ENCODE measurements around the gene PLTP.

The PLTP gene

GRCh38 chr20:45859916-45860315 is 52.0 kb downstream of the PLTP start:
- no peak overlapping the region for H3K27ac ChIP-seq
- TF ChIP-seq CTCF (conservative IDR thresholded peaks at IDR 0.05), result no peak

- peak overlapping the region; percentile 90 for H3K27ac ChIP-seq
- TF ChIP-seq CTCF (conservative IDR thresholded peaks at IDR 0.05), result no peak
Measured at GRCh38 chr20:45857882-45858216, 54.1 kb downstream of the PLTP start.

- no peak for TF ChIP-seq CTCF (conservative IDR thresholded peaks at IDR 0.05)
- peak within 1 kb of the TSS; percentile 90 for H3K27ac ChIP-seq
Measured at GRCh38 chr20:45857114-45857881, 54.7 kb downstream of the PLTP start, which contains the start of the genes ACOT8 and ZSWIM3. Gene ACOT8, minus strand, starts transcription at chr20:45857392. Its CDS starts 77 bp downstream, at chr20:45857315. Gene ZSWIM3, plus strand, starts transcription at chr20:45857614. Its CDS starts 212 bp downstream, at chr20:45857826.

- no peak for TF ChIP-seq CTCF (conservative IDR thresholded peaks at IDR 0.05)
- H3K27ac ChIP-seq, result no peak overlapping the region
Measured at GRCh38 chr20:45853484-45853883, 58.5 kb downstream of the PLTP start.

- TF ChIP-seq CTCF (conservative IDR thresholded peaks at IDR 0.05), result no peak
- H3K27ac ChIP-seq, result no peak overlapping the region
Measured at GRCh38 chr20:45852326-45852725, 59.6 kb downstream of the PLTP start.

GRCh38 chr20:45851501-45851900 is 60.5 kb downstream of the PLTP start:
- TF ChIP-seq CTCF (conservative IDR thresholded peaks at IDR 0.05), result no peak
- no peak overlapping the region for H3K27ac ChIP-seq

- H3K27ac ChIP-seq, result no peak overlapping the region
- TF ChIP-seq CTCF (conservative IDR thresholded peaks at IDR 0.05), result no peak
Measured at GRCh38 chr20:45850926-45851325, 61.0 kb downstream of the PLTP start.

Data from VCaP (cell line).